SK-N-SH (cell line): ENCODE measurements around the gene GABRR1. TPM values are rescaled to one million over a fixed set of nuclear protein-coding genes. Genes with fewer than 3 reads are reported as not detected.

Experiments used
- CTCF ChIA-PET: fragments of 300-600, 350-600 bp; formaldehyde crosslinking; extraction: SDS; loops from one replicate; lab custom pipeline; 2021; lab: Yijun Ruan, JAX
- POLR2A ChIA-PET: fragments of 350-600 bp; sonication (Branson Sonifier 250); formaldehyde crosslinking; extraction: SDS; loops from one replicate; lab custom pipeline; 2020; ENCODE audit warnings: antibody characterized with exemption, inconsistent platforms; lab: Yijun Ruan, JAX
- DNase-seq: peaks from one replicate; pipeline ENCODE4 v3.0.0; 2012
- H2AFZ ChIP-seq: fragments of 200-600 bp; sonication (generic); 2 replicates; pipeline ENCODE4 v1.8.1; 2016; ENCODE audit warnings: antibody characterized with exemption, mild to moderate bottlenecking, low read depth
- H3F3A ChIP-seq: fragments of 200-600 bp; sonication (generic); replicated peaks from 2 replicates; pipeline ENCODE3; 2016; ENCODE audit warnings: antibody characterized with exemption, mild to moderate bottlenecking; ENCODE audit not compliant: insufficient read depth
- H3K27ac ChIP-seq, 2 experiments: fragments of 200-500 bp in 1 of 2; fragments of 200-600 bp in 1 of 2; sonication (Bioruptor generic) in 1 of 2; sonication (generic), shearing (Covaris generic) in 1 of 2; 2 replicates each; pipeline versions ENCODE4 v1.5.1 to v1.6.1; 2014 to 2016; ENCODE audit warnings: low read depth in 2 of 2, inconsistent platforms in 1 of 2, low read length in 1 of 2, mild to moderate bottlenecking in 1 of 2, mixed read lengths in 1 of 2
- H3K27me3 ChIP-seq: fragments of 200-600 bp; sonication (generic), shearing (Covaris generic); 2 replicates; pipeline ENCODE4 v1.6.1; 2016; ENCODE audit warnings: mixed run types; ENCODE audit not compliant: insufficient read depth
- H3K36me3 ChIP-seq, 2 experiments: fragments of 200-500 bp in 1 of 2; fragments of 200-600 bp in 1 of 2; sonication (Bioruptor generic) in 1 of 2; sonication (generic) in 1 of 2; replicated peaks in 1 of 2; 2 replicates each; pipeline versions ENCODE3 to v1.5.1; 2014 to 2016; ENCODE audit warnings: low read length in 1 of 2, mild to moderate bottlenecking in 1 of 2; ENCODE audit not compliant: insufficient read depth in 2 of 2, control insufficient read depth in 1 of 2
- H3K4me1 ChIP-seq, 2 experiments: fragments of 200-500 bp in 1 of 2; fragments of 200-600 bp in 1 of 2; sonication (Bioruptor generic) in 1 of 2; sonication (generic), shearing (Covaris generic) in 1 of 2; 2 replicates each; pipeline versions ENCODE4 v1.5.1 to v1.6.1; 2014 to 2016; ENCODE audit warnings: low read depth in 1 of 2, low read length in 1 of 2, mixed run types in 1 of 2; ENCODE audit not compliant: insufficient read depth in 2 of 2, control insufficient read depth in 1 of 2
- H3K4me2 ChIP-seq: fragments of 200-600 bp; sonication (generic), shearing (Covaris generic); 2 replicates; pipeline ENCODE4 v1.6.1; 2017; ENCODE audit warnings: mixed run types
- H3K4me3 ChIP-seq, 2 experiments: fragments of 200-500 bp in 1 of 2; fragments of 200-600 bp in 1 of 2; sonication (Bioruptor generic) in 1 of 2; sonication (generic), shearing (Covaris generic) in 1 of 2; 2 replicates each; pipeline versions ENCODE4 v1.5.1 to v1.8.1; 2014 to 2016; ENCODE audit warnings: low read depth in 2 of 2, inconsistent platforms in 1 of 2, low read length in 1 of 2, mild to moderate bottlenecking in 1 of 2, mixed read lengths in 1 of 2, moderate library complexity in 1 of 2
- H3K79me2 ChIP-seq: fragments of 200-600 bp; sonication (generic); 2 replicates; pipeline ENCODE4 v1.8.1; 2017; ENCODE audit warnings: mild to moderate bottlenecking; ENCODE audit not compliant: insufficient read depth
- H3K9ac ChIP-seq: fragments of 200-600 bp; sonication (generic); 2 replicates; pipeline ENCODE4 v1.6.1; 2017; ENCODE audit warnings: mixed run types
- H3K9me2 ChIP-seq: fragments of 200-600 bp; sonication (generic); 2 replicates; pipeline ENCODE4 v1.6.1; 2017; ENCODE audit warnings: mixed run types
- H3K9me3 ChIP-seq: fragments of 200-600 bp; sonication (generic); 2 replicates; pipeline ENCODE4 v1.6.1; 2017; ENCODE audit warnings: mixed run types, mild to moderate bottlenecking, moderate library complexity
- H4K20me1 ChIP-seq: fragments of 200-600 bp; sonication (generic); 2 replicates; pipeline ENCODE4 v1.6.1; 2017; ENCODE audit warnings: mild to moderate bottlenecking, mixed run types; ENCODE audit not compliant: insufficient read depth
- CHD2 ChIP-seq: fragments of 150-350 bp; IDR thresholded peaks from 2 replicates; pipeline ENCODE4 v1.6.1; 2018; ENCODE audit warnings: low read length; ENCODE audit not compliant: partially characterized antibody
- CTCF ChIP-seq: fragments of 200-600 bp; sonication (generic); IDR thresholded peaks from 2 replicates; pipeline ENCODE4 v1.6.1; 2017; ENCODE audit warnings: antibody characterized with exemption, mild to moderate bottlenecking, moderate library complexity
- ELF1 ChIP-seq: IDR thresholded peaks from 2 replicates; pipeline ENCODE4 v1.4.0; 2012
- FOXM1 ChIP-seq: IDR thresholded peaks from 2 replicates; pipeline ENCODE4 v1.4.0; 2012; ENCODE audit warnings: low read depth, mild to moderate bottlenecking
- IRF3 ChIP-seq: fragments of 150-350 bp; IDR thresholded peaks from 2 replicates; pipeline ENCODE4 v1.6.1; 2016; ENCODE audit warnings: mild to moderate bottlenecking, low read depth, low read length
- JUND ChIP-seq: IDR thresholded peaks from 2 replicates; pipeline ENCODE4 v1.4.0; 2012
- MAX ChIP-seq: IDR thresholded peaks from 2 replicates; pipeline ENCODE4 v1.4.0; 2012; ENCODE audit warnings: low read depth
- MEF2A ChIP-seq: IDR thresholded peaks from 2 replicates; pipeline ENCODE4 v1.4.0; 2012; ENCODE audit warnings: low read depth, borderline replicate concordance
- MXI1 ChIP-seq: IDR thresholded peaks from 2 replicates; pipeline ENCODE4 v1.6.1; 2012; ENCODE audit warnings: mild to moderate bottlenecking, low read depth, low read length, improper control_type of control experiment
- NRF1 ChIP-seq: IDR thresholded peaks from 2 replicates; pipeline ENCODE4 v1.6.1; 2012; ENCODE audit warnings: low read depth, mild to moderate bottlenecking, low read length
- PBX3 ChIP-seq: IDR thresholded peaks from 2 replicates; pipeline ENCODE4; 2012
- POLR2AphosphoS5 ChIP-seq: IDR thresholded peaks from 2 replicates; pipeline ENCODE4 v1.6.1; 2012; ENCODE audit warnings: low read depth, low read length
- RAD21 ChIP-seq: IDR thresholded peaks from 2 replicates; pipeline ENCODE4 v1.6.1; 2012; ENCODE audit warnings: mild to moderate bottlenecking, low read length
- RCOR1 ChIP-seq: fragments of 150-350 bp; IDR thresholded peaks from 2 replicates; pipeline ENCODE4 v1.6.1; 2017; ENCODE audit warnings: antibody characterized with exemption, low read length
- RFX5 ChIP-seq: IDR thresholded peaks from 2 replicates; pipeline ENCODE4 v1.6.1; 2012; ENCODE audit warnings: mild to moderate bottlenecking, improper control_type of control experiment, low read length
- RXRA ChIP-seq: IDR thresholded peaks from 2 replicates; pipeline ENCODE4 v1.4.0; 2012; ENCODE audit warnings: low read depth, mild to moderate bottlenecking, borderline replicate concordance
- SMC3 ChIP-seq: IDR thresholded peaks from 2 replicates; pipeline ENCODE4 v1.6.1; 2012; ENCODE audit warnings: low read depth, low read length, improper control_type of control experiment
- USF1 ChIP-seq: IDR thresholded peaks from 2 replicates; pipeline ENCODE4 v1.4.0; 2012; ENCODE audit warnings: low read depth, borderline replicate concordance
- USF2 ChIP-seq: fragments of 150-350 bp; IDR thresholded peaks from 2 replicates; pipeline ENCODE4 v1.6.1; 2017; ENCODE audit warnings: antibody characterized with exemption, low read length, low read depth, borderline replicate concordance
- YY1 ChIP-seq: IDR thresholded peaks from 2 replicates; pipeline ENCODE4 v1.4.0; 2012; ENCODE audit warnings: low read depth, mild to moderate bottlenecking
- ZBTB33 ChIP-seq: IDR thresholded peaks from 2 replicates; pipeline ENCODE4 v1.4.0; 2012; ENCODE audit warnings: low read depth, borderline replicate concordance
- WGBS: methylation state at CpG from one replicate; pipeline ENCODE4 v1.1.6; 2017; ENCODE audit warnings: low lambda C conversion rate; 5-methylcytosine and 5-hydroxymethylcytosine counted together
- polyA plus RNA-seq, 3 experiments: library from polyadenylated mRNA; depleted of rRNA; stranded (reverse); fragments of >200 nt; gene quantifications; 2 replicates each; pipeline ENCODE4 v1.2.3, GENCODE V29; 2012

Gene GABRR1
- polyA plus RNA-seq, 1 of the 3 experiments (the other 2 are of a cell fraction), result not detected

GRCh38 chr6:89251170-89251569 lies 34.0 kb upstream of the GABRR1 start (continued):
- no peak for TF ChIP-seq IRF3
- TF ChIP-seq CHD2, result no peak
- no peak for TF ChIP-seq NRF1
- no peak for TF ChIP-seq RXRA
- no peak for TF ChIP-seq MAX
- TF ChIP-seq ZBTB33, result no peak
- TF ChIP-seq MEF2A, result no peak
- TF ChIP-seq RAD21, result no peak
- TF ChIP-seq ELF1, result no peak
- no peak for TF ChIP-seq PBX3

- H4K20me1 ChIP-seq, result no peaks in the 10 kb centered on the region
- H3K9me3 ChIP-seq, result no peaks in the 10 kb centered on the region
- ChIA-PET CTCF (interaction anchor here (0.6 to 1.4 kb wide), 5 partner anchors 15 to 268 kb away, joined by 3 to 7 read pairs (median 3); no protein-coding TSS in a partner anchor), POLR2A (no interaction called here)
- H3K36me3 ChIP-seq, result no peaks in the 10 kb centered on the region
- TF ChIP-seq POLR2AphosphoS5 (no peak), USF1 (no peak), FOXM1 (no peak), MEF2A (no peak), CTCF (no peak), YY1 (no peak), CHD2 (no peak), JUND (no peak), PBX3 (no peak), SMC3 (no peak), RFX5 (no peak), RAD21 (no peak), USF2 (no peak), RCOR1 (no peak), MXI1 (no peak)
- H3K4me1 ChIP-seq, result no peaks in the 10 kb centered on the region
- H3K79me2 ChIP-seq, result no peaks in the 10 kb centered on the region
- H2AFZ ChIP-seq, result no peak overlapping the region
- no peak overlapping the region for H3K9ac ChIP-seq
- peaks cover 5% of the 10 kb centered on the region; the same call in 1 of the 2 replicates for H3K27me3 ChIP-seq
- no peak overlapping the region for H3K4me3 ChIP-seq
- 56% methylated on average over 7 of the region's 7 CpGs for WGBS
- no peak for DNase-seq
- no peak overlapping the region for H3K27ac ChIP-seq
- H3F3A ChIP-seq, result no peaks in the 10 kb centered on the region
- H3K4me2 ChIP-seq, result no peak overlapping the region
- H3K9me2 ChIP-seq, result no peaks in the 10 kb centered on the region
Measured at GRCh38 chr6:89250239-89250638, 33.1 kb upstream of the GABRR1 start.
